ENCODE measurements around the gene DBNL.
A peak's percentile ranks its signal among the peaks of the same experiment; 100 is the strongest.
"Not testable (repeated sequence)": the region's sequence is repeated elsewhere in the genome, so short reads cannot be mapped to it uniquely, and the experiment has no call there.

Gene DBNL

DNA sequence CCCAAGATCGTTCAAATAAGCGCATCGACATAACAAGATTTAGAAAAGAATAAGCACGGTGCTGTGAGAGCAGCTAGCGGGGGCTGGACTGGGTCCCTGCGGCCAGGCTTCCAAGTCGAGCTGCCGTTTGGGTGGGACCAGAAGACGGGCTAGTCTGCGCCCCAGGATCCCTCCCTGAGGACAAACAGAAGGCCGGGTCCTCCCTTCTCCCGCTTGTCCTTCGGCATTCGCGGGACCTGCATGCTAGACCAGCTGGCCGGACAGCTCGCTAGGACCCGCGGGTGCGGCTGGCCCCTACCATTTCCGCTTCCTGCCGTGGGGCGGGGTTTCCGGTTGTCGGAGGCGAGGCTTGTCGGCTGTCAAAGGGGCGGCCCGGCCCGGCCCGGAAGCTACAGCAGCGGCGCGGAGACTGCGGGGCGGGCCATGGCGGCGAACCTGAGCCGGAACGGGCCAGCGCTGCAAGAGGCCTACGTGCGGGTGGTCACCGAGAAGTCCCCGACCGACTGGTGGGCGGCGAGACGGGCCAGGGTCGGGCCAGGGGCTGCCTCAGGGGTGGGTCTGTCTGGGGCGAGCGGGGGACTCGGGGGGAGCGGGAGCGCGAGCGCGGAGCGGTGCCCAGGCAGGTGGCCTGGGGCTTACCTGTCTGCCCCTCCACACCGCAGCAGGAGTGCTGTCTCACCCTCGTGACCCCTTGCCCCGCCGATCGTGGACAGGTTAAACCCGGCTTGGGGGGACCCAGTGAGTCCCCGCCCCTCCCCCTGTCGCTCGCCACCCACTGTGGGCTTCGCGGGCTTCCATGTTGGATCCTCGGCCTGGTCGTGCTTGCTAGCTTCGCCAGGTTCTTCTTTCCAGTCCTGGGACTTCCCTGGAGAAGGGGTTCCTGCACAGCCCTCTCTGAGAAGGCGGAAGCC, at the start of gene DBNL:
DBNL (plus strand) TSS at position 388 of the 911 bp plus-strand sequence; CDS start at position 424, 36 bp downstream.
- DNase-seq, result peak; percentile 92

- not testable (repeated sequence) for DNase-seq
Measured at GRCh38 chr7:43997532-43997931, 47.0 kb upstream of the DBNL start, which contains the start of gene SPDYE1. TSS of gene SPDYE1 (plus strand) at chr7:43997897. CDS start at chr7:43999950, 2,053 bp downstream.

DNA sequence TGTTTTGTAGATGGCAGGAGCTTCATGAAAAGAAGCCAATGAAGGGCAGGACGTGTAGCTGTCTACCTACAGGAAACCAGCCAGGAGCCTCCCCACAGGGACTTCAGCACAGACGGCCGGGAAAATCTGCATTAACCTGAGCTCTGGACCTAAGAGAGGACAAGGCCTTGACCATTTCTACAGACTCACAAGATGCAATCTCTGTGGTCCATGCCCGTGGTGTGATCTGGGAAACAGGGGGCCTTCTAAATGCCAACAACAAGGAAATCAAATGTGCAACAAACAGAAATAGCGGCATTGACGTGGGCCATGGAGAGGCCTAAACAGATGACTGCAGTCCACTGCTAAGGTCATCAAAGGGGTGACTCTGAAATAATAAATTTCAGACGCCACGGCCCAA, 32.4 kb upstream of the DBNL start:
- not testable (repeated sequence) for DNase-seq

- DNase-seq, result not testable (repeated sequence)
Measured at GRCh38 chr7:44015090-44015489, 29.4 kb upstream of the DBNL start.

DNA sequence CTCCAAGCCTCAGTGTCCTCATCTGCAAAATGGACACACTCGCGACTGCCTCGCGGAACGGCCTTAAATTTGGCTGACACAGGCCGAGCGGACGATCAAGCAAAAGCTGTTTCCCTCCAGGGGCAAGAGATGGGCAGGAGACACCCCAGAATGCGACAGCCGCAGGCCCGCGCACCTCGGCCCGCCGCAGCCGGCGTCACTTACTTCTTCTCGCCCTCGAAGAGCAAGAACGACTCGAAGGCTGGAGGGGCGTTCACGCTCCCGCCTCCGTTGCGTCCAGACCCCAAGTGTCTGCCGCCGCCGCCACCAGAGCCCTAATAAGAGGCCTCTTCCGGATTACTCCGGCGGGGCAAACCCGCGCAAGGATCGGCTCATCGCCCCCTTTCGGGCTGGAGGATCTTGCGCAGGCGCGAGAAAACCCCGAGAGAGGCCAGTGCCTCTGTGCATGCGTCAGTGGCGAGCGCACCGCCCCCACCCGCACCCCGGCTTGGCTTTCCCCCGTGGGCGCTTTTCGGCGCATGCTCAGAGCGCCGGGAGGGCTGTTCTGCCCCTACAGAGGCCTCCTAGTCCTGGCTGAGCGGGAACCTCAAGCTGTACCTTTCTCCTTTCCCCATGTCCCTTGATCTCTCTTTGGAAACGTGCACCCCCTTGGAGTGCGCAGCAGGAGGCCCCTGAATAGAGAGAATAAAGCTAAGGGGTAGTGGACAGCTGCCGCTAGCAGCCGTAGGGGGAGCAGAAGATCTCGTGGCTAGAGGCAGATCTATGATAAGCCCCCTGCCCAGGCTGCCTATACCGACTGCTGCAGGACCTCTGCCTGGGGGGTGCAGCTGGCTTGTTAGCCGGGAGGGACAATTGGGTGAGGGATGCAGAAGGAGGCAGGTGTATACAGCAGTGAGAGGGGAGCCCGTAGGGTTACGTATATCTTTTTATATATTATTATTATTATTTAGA, 25.4 kb upstream of the DBNL start:
- peak; percentile 98 for DNase-seq

- DNase-seq, result not testable (repeated sequence)
Measured at GRCh38 chr7:44019825-44020224, 24.7 kb upstream of the DBNL start.

DNA sequence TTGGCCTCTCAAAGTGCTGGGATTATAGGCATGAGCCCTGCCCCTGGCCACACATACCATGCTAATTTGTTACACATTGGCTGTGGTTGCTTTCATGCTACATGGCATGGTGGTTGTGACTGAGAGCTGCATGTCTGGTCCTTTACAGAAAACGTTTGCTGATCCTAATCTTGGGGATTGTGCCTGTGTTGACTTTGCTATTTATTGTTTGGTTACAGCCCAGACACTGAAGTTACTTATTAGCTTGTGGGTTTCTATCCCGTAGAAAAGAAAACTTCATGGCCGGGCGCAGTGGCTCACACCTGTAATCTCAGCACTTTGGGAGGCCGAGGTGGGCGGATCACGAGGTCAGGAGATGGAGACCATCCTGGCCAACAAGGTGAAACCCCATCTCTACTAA, 22.4 kb upstream of the DBNL start:
- not testable (repeated sequence) for DNase-seq

GRCh38 chr7:44022796-44023467, 21.6 kb upstream of the DBNL start:
- DNase-seq, result not testable (repeated sequence)

DNA sequence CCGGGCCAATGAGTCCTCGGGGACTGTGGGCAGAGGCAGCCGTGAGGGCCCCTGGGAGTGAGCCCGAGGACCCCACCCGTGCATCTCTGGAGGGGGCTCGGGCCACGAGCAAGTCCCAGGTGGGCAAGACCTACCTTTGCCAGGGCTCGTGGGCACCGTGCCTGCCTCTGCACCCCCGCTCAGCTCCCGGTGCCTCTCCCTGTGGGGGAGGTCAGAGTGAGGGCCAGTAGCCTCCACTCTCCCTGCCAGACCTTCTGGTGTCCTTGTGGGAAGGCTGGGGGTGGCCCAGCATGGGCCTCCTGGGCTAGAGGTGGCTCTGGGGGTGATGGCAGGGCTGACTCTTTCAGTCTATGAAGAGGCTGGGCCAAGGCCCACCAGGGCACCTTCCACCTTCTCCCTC, 15.1 kb upstream of the DBNL start:
- not testable (repeated sequence) for DNase-seq

DNA sequence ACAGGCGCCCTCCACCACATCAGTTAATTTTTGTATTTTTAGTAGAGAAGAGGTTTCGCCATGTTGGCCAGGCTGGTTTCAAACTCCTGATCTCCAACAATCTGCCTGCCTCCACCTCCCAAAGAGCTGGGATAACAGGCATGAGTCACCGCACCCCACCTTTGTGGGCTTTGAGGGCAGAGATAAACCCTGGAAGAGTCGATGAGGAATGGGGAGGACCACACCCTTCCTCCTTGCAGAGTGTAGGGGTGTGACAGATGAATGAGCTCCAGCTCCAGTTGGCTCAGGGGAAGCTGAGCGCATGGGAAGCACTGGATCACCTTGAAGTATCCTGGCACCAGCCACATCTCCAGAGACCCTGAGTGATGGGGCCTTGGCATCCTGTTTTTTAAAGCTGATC, 14.5 kb upstream of the DBNL start:
- DNase-seq, result not testable (repeated sequence)

- DNase-seq, result not testable (repeated sequence)
Measured at GRCh38 chr7:44031319-44031718, 13.2 kb upstream of the DBNL start.

GRCh38 chr7:44032031-44032430, 12.5 kb upstream of the DBNL start:
- DNase-seq, result not testable (repeated sequence)

GRCh38 chr7:44033971-44034844, 10.3 kb upstream of the DBNL start:
- DNase-seq, result not testable (repeated sequence)

- DNase-seq, result peak; percentile 49
Measured at GRCh38 chr7:44036364-44036763, 8.1 kb upstream of the DBNL start.

DNA sequence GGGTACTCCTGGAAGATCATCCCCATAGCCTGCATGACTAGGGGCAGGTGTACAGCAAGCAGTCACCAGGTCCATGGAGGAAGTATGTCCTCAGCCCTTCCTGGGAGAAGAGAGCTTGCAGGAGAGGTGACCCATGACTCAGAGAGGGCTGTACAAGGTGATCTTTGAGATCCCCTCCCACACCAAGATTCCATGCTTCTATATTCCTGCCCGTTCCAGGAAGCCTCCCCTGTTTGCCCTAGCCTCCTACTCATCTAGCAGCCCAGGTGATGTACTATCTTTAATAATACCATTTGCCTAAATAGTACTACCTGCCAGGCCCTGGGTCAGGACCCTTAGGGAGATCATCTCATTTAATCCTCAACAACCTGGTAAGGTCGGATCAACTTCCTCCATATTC, 6.6 kb upstream of the DBNL start:
- not testable (repeated sequence) for DNase-seq

GRCh38 chr7:44038553-44038952, 5.9 kb upstream of the DBNL start:
- DNase-seq, result not testable (repeated sequence)

DNA sequence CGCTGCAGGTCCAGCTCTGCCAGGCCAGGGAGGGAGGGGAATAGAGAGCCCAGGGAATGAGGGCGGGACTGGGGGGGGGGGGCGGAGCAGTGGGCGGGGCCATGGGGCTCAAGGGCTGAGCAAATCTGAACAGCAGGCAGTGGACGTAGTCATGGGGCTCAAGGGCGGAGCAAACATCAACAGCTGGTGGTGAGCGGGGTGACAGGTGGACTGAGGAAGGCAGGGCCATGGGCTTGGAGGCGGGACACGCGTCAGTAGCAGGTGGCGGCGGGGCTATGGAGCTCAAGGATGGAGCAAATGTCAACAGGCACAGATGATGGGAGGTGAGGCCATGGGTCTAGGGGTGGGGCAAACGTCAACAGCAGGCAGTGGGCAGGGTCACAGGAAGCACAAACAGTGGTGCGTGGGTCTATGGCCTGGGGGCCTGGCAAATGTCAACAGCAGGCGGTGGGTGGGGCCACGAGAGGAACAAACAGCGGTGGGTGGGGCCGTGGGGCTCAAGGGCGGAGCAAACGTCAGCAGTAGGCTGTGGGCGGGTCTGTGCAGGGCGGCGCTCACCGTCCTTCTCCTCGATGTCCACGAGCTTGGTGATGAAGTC, 5.4 kb upstream of the DBNL start:
- DNase-seq, result peak; percentile 98

DNA sequence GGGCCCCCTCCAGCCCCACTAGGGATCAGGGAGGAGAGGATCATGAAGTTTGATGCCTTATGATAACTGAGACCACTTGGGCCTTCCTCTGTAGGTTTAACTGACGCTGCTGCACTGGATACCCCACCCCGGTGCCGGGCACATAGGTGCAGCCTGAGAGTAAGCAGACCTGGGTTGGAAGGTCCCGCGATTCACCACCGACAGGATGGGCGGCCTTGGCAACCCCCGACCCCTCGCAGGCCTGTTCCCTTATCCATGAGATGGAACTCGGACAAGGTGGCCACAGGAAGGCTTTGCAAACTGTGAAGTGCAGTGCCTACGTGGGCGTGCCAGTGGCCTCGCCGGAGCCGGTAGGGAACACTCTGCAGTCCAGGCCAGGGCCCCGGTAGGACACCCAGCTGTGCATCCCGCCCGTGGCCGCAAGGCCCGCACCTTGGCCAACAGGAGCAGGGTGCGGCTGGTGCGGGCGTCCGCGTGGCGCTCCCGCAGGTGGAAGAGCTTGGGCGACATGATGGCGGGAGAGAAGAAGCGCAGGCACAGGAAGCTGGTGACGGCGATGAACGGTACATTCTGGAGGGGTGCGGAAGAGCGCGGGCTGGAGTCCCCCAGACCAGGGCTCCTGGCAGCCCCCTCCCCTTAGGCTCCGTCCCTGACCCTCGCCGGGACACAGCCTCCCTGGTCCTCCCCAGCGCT, 4.6 kb upstream of the DBNL start:
- not testable (repeated sequence) for DNase-seq

DNA sequence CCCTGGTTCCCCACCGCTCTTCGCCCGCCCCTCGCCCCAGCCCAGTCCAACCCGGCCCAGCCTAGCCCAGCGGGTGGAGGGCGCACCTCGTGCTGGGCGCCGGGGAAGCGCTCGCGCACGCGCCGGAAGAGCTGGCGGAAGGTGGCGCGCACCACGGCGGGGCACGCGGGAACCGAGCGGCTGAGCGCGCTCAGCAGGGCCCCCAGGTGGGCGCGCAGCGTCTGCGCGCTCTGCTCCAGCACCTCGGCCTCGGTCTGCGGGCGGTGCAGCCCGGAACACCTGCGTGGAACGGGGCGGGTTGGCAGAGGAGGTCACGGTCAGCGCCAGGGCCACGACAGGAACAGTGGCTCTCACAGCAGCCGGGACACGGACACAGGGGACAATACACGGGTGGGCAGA, 4.0 kb upstream of the DBNL start:
- DNase-seq, result peak; percentile 61

DNA sequence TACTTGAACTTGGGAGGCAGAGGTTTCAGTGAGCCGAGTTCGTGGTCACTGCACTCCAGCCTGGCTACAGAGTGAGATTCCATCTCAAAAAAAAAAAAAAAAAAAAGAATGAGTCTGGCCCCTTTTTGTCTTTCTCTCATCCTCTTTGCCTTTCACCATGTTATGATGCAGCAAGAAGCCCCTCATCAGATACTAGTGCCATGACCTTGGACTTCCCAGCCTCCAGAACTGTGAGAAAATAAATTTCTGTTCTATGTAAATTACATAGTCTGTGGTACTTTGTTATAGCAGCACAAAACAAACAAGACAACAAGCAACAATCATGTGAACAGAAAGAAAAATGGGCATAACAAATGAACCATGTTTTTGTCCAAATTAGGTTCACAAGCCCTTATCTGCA, 2.3 kb upstream of the DBNL start:
- DNase-seq, result no peak

GRCh38 chr7:44043902-44044301, 600 bp upstream of the DBNL start:
- DNase-seq, result peak; percentile 54
